ENCODE data around the gene PHACTR2. TPM values are rescaled to one million over a fixed set of nuclear protein-coding genes. Genes with fewer than 3 reads are reported as not detected.
"Not testable (repeated sequence)": the region's sequence is repeated elsewhere in the genome, so short reads cannot be mapped to it uniquely, and the experiment has no call there.

PHACTR2 gene
- polyA plus RNA-seq, 4 donors, result 28.4 to 93.7 (median 35.1) TPM

DNA sequence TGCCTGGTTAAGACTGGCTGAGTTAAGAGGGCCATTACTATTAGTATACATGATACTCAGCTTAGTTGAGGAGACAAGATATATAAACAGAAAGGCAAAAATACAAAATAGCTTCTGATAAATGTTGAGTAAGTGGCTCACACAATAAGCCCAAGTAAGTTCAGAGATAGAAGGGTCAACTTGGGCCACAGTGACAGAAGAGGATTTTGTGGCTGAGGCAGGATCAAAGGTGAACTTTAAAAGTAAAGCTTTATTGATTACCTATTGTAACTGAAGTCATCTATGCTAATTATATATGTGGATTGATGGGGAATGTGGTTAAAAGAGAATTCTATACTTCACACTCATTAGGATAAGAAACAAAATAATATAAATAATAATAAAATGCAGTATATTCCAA lies 80.8 kb downstream of the PHACTR2 start:
- no peak for DNase-seq (ENCODE audit: low read depth in 4 of 4, low spot score in 3 of 4)

DNA sequence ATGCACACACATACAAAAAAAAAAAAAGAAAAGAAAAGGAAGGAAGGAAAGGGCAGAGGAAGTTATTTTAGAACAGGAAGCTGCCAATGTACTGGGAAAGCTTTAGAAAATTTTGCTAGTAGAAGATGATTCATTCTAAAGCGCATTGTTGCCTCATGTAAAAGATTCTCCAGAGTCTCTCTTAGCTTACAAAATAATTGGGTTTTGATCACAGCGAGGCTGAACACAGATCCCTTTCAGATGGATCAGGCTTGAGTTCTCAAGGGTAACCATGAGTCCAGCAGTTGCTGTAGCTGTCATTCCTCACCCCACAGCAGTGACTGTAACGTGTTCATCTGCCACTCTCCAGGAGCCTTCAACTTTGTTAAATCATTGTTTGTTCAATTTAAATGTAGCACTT lies 81.9 kb downstream of the PHACTR2 start:
- no peak for DNase-seq (ENCODE audit: low read depth in 4 of 4, low spot score in 3 of 4)

DNA sequence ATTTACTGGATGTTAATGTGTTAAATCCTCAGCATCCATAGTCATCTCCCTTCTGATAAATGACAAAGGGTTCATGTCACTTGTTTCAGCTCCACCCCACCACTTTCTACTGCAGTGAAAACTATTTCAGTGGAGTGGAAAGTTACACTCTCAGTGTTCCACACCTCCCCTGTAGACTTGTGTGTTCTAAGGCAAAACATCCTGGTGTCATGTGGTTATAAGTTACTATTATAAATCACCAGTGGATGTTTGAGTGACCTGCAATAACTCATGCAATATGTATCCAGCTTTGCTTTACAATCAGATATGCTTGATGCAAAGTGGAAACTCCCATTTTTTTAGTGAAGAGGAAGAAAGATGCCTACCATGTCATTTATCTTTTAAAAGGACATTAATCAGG lies 83.3 kb downstream of the PHACTR2 start:
- no peak for DNase-seq (ENCODE audit: low read depth in 4 of 4, low spot score in 3 of 4)

DNA sequence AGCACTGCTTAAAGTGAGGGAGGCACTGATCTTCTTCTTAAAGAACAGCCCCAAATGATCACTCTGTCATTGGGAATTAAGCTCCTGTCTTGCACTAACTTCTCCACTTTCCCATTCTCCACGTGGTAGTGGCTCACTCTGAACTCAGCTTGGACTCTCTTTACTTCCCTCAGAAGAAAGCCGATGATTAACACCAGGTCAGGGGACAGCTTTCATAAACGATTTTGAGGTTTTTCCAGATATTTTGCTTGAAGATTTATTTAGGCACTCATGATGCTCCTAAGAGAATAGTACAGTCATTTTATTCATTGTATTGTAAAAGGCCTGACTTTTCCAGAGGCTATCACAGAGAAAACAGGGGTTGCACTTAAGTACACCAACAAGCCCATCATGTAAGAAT lies 84.4 kb downstream of the PHACTR2 start:
- DNase-seq (ENCODE audit: low read depth in 4 of 4, low spot score in 3 of 4), result no peak

DNA sequence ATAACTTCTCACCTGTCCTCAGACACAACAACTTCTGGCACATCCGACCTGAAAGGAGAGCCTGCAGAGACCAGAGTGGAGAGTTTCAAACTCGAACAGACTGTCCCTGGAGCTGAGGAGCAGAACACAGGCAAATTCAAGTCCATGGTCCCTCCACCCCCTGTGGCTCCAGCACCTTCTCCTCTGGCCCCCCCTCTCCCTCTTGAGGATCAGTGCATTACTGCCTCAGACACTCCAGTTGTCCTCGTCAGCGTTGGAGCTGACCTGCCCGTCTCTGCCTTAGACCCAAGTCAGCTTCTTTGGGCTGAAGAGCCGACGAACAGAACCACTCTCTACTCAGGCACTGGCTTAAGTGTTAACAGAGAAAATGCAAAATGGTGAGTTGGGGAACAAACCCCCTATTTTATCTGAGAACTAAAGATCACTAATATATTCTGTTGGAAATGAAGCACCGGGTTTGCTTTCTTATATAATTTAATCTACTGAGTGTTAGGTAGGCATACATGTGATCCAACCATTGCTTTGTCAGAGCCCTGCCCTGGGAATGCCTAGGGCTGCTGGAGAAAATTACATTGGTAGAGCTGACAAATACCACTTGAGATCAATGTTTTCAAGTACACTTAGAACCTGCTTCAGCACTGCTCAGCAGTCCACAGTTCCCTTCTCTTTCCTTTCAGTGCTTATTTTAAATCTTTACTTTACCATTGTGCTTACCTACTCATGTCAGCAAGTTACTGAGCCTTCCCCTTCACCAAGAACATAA lies 87.8 kb downstream of the PHACTR2 start:
- no peak for DNase-seq (ENCODE audit: low read depth in 4 of 4, low spot score in 3 of 4)

DNA sequence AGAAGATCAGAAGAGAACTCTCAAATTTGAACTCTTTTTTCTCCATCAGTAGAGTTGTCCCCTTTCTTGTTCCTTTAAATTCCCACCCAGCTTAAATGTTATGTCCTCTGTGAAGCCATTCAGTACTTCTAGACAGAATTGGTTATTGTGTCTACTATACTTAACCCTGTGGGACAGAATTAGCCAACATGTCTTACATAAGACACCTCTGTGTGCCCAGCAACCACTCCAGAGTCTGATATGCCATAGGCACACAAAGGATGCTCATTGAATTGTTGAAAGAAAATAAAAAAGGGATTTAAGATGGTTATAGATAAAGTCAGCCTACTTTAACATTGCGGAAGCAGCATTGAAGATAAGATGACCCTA lies 88.4 kb downstream of the PHACTR2 start:
- no peak for DNase-seq (ENCODE audit: low read depth in 4 of 4, low spot score in 3 of 4)

DNA sequence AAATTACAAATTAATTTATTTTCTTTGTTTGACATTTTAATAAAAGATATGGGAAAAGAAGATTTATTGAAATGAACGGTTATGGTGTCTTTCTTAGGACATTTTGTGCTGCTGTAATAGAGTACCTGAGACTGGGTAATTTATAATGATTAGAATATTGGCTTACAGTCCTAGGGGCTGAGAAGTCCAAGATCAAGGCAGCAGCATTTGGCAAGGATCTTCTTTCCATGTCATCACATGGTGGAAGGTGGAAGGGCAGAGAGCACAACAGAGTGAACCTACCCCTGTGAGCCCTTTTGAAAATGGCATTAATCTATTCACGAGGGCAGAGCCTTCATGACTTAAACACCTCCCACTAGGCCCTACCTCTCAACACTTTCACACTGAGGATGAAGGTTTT lies 89.7 kb downstream of the PHACTR2 start:
- no peak for DNase-seq (ENCODE audit: low read depth in 4 of 4, low spot score in 3 of 4)

DNA sequence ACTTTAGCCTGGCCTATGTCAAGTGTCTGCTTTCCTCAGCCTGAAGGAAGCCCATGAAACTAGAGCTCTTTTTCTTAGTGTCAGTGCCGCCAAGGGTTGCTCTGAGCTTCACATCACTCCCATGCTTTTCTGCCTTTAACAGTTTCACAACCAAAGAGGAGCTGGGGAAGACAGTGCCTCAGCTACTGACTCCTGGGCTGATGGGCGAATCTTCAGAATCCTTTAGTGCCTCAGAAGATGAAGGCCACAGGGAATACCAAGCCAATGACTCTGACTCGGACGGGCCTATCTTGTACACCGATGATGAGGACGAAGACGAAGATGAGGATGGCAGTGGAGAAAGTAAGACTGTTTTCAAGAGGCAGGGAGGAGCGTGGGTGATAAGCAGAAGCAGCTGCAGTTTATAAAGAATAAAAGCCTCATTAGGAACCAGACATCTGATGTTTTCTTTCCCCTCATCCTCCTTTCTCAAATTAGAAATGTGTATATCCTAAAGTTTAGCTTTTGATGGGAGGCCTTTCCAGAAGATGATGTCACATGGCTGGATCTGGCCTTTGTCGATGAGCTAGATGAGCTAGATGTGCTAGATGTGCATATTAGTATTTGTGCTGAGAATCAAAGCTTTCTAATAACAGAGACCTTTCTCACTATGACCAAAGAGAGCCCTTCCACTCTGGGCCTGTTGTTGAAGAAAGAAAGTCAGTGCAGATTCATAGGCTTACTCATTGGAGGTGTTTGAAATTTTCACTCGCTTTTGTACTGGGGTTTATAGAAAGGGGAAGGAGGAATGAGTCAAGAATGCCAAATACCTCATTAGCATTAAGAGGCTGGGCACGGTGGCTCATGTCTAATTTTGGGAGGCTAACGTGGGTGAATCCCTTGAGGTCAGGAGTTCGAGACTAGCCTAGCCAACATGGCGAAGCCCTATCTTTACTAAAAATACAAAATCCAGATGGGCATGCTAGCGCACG lies 94.6 kb downstream of the PHACTR2 start:
- DNase-seq (ENCODE audit: low read depth in 4 of 4, low spot score in 3 of 4), result no peak

DNA sequence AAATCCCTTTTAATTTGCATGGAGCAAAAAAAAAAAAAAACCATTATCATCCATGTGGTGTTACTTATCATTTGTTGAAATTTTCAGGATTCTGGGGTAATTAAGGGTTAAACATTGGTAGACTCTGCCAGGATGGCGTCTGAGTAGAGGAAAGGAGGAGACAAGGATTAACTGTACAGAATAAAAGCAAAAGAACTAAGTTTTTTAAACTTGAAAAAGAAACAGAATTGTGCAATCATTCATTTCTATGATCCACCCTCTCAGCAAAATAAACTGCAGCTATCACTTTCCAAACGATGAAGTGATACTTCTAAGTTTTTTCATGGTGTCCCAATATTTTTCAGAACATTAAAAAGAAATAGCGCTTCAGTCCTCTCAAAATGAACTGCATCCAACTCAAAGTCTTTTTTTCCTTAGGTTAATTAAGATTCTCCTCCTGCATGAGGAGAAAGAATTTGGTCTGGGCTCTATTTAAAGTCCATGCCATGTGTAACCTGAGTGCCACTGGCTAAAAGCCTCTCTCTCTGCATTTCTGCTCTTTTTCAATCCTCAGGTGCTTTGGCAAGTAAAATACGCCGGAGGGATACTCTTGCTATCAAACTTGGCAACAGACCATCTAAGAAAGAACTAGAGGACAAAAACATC lies 95.9 kb downstream of the PHACTR2 start:
- DNase-seq (ENCODE audit: low read depth in 4 of 4, low spot score in 3 of 4), result no peak

DNA sequence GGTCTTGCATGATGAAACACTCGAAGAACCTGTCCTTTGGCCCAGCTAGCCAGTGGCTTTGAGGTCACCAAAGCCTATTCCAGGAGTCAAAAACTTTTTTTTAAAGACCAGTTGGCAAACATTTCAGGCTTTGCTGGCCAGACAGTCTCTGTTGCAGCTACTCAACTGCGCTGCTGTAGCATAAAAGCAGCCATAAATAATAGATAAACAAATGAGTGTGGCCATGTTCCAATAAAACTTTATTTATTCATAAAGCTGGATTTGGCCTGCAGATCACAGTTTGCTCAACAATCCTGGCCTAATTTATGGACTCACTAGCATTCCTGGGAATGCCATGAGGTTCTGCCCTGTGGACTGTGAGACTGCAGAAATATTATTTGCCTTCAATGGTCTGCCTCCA lies 96.6 kb downstream of the PHACTR2 start:
- no peak for DNase-seq (ENCODE audit: low read depth in 4 of 4, low spot score in 3 of 4)

DNA sequence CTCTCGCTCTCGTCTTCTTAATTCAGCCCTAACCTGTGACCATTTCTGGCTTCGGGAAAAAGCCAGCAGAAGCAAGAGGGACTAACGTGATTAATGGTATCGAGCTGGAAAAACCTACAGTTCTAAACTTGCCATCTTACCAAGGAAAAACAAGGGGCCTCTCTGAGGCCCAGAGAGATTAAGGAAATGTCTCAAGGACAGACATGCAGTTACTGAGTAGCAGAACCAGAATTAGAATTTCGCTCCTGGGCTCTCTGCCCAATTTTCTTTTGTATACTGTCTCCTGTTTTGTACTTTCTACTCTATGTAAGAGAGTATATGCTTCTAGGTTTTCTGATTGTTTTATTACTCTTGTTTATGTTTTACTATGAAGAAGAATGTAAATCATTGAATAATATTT lies 97.6 kb downstream of the PHACTR2 start:
- DNase-seq (ENCODE audit: low read depth in 4 of 4, low spot score in 3 of 4), result no peak

DNA sequence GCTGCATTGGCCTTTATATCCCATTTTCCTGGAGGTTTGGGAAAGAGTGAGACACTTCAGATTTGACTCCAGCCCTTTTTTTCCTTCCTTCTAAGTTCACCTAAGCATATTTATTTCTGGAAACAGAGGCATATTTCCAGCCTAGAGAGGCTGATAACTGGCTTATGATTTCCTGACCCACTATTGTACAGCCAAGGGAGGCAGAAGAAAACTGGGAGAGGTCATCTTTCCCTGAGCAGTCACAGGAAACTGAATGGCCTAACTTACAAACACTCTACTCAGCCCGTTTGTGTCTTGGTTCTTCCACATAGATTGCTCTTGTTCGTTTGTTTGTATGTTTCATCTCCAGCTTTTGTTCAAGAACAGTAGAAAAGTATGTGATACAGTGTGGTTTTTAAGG lies 101.2 kb downstream of the PHACTR2 start:
- DNase-seq (ENCODE audit: low read depth in 4 of 4, low spot score in 3 of 4), result no peak

DNA sequence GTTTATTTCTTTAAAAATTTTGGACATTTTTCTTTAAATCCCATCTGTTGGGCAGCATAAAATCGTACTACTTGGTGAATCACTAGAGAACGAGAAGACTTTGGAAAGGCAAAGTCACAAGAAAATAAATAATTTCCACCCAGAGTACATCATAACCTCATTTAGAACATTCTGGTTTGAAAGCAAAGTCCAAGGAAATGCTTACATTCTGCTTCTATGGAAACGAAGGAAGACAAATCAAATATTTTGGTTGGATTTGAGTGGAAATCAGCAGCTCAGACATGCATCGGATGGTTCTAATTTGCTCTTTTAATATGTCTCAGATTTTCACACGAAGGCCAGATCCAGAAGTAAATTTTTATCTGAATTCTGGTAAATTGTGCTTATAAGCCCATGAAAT lies 104.7 kb downstream of the PHACTR2 start:
- no peak for DNase-seq (ENCODE audit: low read depth in 4 of 4, low spot score in 3 of 4)

DNA sequence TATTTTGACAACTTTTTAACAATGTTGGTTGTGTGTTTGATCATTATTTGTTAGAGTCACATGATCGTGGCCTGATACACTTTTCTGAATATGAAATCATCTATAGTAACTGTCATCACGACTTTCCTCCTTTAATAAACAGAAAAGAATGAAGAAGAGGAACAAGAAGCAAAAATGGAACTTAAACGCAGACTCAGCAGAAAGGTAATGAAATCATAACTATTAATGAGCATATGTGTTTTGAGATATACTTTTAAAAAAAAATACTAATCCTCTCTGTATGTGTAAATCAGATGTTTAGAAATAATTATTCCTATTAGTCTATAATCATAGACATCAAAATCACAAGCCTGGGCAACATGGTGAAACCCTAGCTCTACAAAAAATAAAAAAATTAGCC lies 105.3 kb downstream of the PHACTR2 start:
- DNase-seq (ENCODE audit: low read depth in 4 of 4, low spot score in 3 of 4), result no peak

DNA sequence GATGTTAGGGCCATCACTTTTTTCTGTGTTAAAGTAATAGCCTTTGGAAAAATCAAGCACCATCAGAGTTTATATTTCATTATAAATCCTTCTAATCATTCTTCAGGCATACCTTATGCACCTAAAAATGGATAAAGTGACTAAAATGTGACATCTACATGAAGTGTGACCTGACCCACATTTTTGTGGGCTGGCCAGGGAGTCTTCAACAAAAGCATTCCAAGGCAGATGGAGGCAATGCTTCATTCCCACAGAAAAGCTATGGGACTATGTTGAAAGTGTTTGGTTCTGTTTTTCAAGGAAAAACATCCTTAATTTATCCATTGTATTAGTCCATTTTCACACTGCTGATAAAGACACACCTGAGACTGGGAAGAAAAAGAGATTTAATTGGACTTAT lies 106.6 kb downstream of the PHACTR2 start:
- no peak for DNase-seq (ENCODE audit: low read depth in 4 of 4, low spot score in 3 of 4)

DNA sequence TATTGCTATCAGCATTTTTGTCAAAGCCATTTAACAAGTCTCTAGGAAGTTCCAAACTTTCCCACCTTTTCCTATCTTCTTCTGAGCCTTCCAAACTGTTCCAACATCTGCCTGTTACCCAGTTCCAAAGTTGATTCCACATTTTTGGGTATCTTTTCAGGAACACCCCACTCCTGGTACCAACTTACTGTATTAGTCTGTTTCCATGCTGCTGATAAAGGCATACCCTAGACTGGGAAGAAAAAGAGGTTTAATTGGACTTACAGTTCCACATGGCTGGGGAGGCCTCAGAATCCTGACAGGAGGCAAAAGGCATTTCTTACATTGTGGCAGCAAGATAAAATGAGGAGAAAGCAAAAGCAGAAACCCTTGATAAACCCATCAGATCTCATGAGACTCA lies 108.6 kb downstream of the PHACTR2 start:
- DNase-seq (ENCODE audit: low read depth in 4 of 4, low spot score in 3 of 4), result not testable (repeated sequence)

DNA sequence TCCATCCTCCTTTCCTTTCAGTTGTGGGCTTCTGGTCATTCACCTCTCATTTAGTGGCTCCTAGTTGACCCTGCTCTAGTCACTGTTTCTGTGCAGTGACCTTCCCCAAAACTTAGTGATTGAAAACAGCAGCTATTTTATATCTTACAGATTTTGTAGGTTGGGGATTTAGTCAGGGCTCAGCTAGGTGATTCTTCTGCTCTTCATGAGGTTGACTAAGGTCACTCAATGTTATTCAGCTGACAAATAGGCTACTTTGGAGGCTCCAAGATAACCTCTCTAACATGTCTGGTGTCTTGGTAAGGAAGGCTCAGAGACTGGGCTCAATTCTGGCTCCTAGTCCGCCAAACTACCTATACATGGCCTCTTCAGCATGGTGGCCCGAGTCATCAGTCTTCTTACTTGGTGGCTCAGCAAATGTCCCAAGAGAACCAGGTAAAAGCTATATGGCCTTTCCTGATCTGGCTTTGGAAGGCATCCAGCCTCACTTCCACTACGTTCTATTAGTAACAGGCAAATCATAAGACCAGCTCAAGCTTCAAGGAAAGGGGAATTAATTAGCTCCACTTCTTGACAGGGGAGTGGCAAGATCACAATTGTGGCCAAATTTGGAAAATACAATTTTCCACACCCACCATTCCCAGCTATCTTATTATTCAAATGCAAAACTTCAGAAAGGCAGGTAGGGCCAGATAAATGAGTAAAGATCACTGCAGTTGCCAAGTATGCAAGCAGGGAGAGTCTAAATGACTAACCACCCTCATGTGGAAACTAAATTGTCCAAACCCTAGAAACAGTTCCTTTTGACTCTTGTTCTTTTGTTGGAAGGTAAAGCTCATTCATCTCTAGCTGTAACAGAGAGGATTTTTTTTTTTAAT lies 114.9 kb downstream of the PHACTR2 start:
- no peak for DNase-seq (ENCODE audit: low read depth in 4 of 4, low spot score in 3 of 4)

DNA sequence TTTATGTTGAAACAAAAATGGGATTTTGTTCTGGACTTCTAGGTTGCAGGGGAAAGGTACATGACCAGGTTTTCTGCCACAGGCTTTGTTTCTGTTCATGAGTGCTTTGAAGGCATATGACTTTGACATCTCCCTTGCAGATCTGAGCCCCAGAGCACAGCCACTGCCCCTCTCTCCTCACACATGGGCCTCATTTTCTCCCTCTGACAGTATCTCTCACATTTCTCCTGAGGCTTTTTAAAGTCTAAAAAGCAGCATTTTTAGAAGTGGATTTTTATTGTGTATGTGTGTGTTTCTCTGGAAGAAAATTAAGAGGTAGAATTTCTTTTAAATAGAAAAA lies 115.5 kb downstream of the PHACTR2 start:
- no peak for DNase-seq (ENCODE audit: low read depth in 4 of 4, low spot score in 3 of 4)

DNA sequence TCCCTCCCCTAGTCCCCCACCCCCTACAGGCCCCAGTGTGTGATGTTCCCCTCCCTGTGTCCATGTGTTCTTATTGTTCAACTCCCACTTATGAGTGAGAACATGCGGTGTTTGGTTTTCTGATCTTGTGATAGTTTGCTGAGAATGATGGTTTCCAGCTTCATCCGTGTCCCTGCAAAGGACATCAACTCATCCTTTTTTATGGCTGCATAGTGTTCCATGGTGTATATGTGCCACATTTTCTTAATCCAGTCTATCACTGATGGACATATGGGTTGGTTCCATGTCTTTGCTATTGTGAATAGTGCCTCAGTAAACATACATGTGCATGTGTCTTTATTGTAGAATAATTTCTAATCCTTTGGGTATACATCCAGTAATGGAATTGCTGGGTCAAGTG lies 118.8 kb downstream of the PHACTR2 start:
- not testable (repeated sequence) for DNase-seq (ENCODE audit: low read depth in 4 of 4, low spot score in 3 of 4)

DNA sequence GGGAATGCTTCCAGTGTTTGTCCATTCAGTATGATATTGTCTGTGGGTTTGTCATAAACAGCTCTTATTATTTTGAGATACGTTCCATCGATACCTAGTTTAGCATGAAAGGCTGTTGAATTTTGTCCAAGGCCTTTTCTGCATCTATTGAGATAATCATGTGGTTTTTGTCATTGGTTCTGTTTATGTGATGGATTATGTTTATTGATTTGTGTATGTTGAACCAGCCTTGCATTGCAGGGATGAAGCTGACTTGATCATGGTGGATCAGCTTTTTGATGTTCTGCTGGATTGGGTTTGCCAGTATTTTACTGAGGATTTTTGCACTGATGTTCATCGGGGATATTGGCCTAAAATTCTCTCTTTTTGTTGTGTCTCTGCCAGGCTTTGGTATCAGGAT lies 120.7 kb downstream of the PHACTR2 start:
- DNase-seq (ENCODE audit: low read depth in 4 of 4, low spot score in 3 of 4), result not testable (repeated sequence)

Data from left renal pelvis (tissue), 4 donors.